ENCODE results near the gene CST6.

The CST6 gene

GRCh38 chr11:66012371-66012945, 650 bp downstream of the CST6 start:
- TF ChIP-seq CTCF (IDR thresholded peaks at IDR 0.05; ENCODE audit: low read depth, low read length): no peak
- no peak for DNase-seq
- Histone ChIP-seq H3K27me3 (peaks cover 21% of the 10 kb centered on the region), H3K4me3 (ENCODE audit: low read depth, low read length) (no peak overlapping the region), H3K9me3 (no peaks in the 10 kb centered on the region), H3K4me1 (no peaks in the 10 kb centered on the region; the same call in 1 of the 2 replicates), H3K36me3 (no peaks in the 10 kb centered on the region)

- Histone ChIP-seq H3K4me3 (ENCODE audit: low read depth, low read length) (no peak overlapping the region), H3K36me3 (no peaks in the 10 kb centered on the region), H3K4me1 (no peaks in the 10 kb centered on the region), H3K27me3 (peaks cover 21% of the 10 kb centered on the region), H3K9me3 (no peaks in the 10 kb centered on the region)
- no peak for TF ChIP-seq CTCF (IDR thresholded peaks at IDR 0.05; ENCODE audit: low read depth, low read length)
- DNase-seq: no peak
Observed at GRCh38 chr11:66012946-66013761, 1.3 kb downstream of the CST6 start.

- no peak overlapping the region for H3K4me3 ChIP-seq (ENCODE audit: low read depth, low read length)
- H3K27me3 ChIP-seq: peaks cover 21% of the 10 kb centered on the region
- no peaks in the 10 kb centered on the region for H3K4me1 ChIP-seq
- H3K36me3 ChIP-seq: no peaks in the 10 kb centered on the region
- H3K9me3 ChIP-seq: no peaks in the 10 kb centered on the region
- no peak for TF ChIP-seq CTCF (IDR thresholded peaks at IDR 0.05; ENCODE audit: low read depth, low read length)
- DNase-seq: no peak
Observed at GRCh38 chr11:66013762-66014100, 1.9 kb downstream of the CST6 start.

GRCh38 chr11:66014804-66015453, 3.1 kb downstream of the CST6 start:
- no peak for DNase-seq
- Histone ChIP-seq H3K9me3 (no peaks in the 10 kb centered on the region), H3K36me3 (no peaks in the 10 kb centered on the region), H3K4me1 (no peaks in the 10 kb centered on the region), H3K27me3 (peaks cover 21% of the 10 kb centered on the region), H3K4me3 (ENCODE audit: low read depth, low read length) (no peak overlapping the region)
- TF ChIP-seq CTCF (IDR thresholded peaks at IDR 0.05; ENCODE audit: low read depth, low read length): no peak

- Histone ChIP-seq H3K4me1 (no peaks in the 10 kb centered on the region), H3K4me3 (ENCODE audit: low read depth, low read length) (no peak overlapping the region), H3K36me3 (no peaks in the 10 kb centered on the region), H3K27me3 (peaks cover 15% of the 10 kb centered on the region), H3K9me3 (no peaks in the 10 kb centered on the region)
- no peak for DNase-seq
- no peak for TF ChIP-seq CTCF (IDR thresholded peaks at IDR 0.05; ENCODE audit: low read depth, low read length)
Observed at GRCh38 chr11:66015454-66015881, 3.7 kb downstream of the CST6 start.
